ENCODE measurements around the gene CHCHD3. TPM values are rescaled to one million over a fixed set of nuclear protein-coding genes. Genes with fewer than 3 reads are reported as not detected.

The CHCHD3 gene
- total RNA-seq, 1 experiment from 2014 or later: 100 TPM

DNA sequence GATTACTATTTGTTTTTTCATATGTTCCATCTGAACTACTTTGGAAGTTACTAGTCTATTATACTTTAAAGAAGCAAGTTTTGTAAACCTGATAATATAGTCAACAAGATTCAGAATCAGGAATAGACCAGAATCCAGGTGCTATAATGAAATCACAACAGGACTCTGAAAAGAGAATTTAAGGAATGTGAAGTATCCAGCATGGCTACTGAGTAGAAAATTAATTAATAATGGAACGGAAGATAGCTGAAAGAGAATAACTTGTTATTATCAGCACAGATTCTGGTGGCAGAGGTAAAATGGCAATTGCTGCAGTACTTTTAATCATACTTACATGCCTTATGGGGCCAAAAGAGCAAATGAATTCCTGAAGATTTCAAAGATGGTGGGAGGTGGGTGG, 43.1 kb upstream of the CHCHD3 start:
- Histone ChIP-seq H3K27me3 (ENCODE audit: insufficient read depth, low read depth) (peaks cover 63% of the 10 kb centered on the region), H3K27ac (no peak overlapping the region), H2AFZ (no peak overlapping the region), H3F3A (ENCODE audit: insufficient read depth, low read depth) (no peaks in the 10 kb centered on the region), H3K4me3 (no peak overlapping the region), H4K20me1 (ENCODE audit: insufficient read depth) (no peaks in the 10 kb centered on the region), H3K79me2 (ENCODE audit: low read depth) (no peaks in the 10 kb centered on the region), H3K36me3 (ENCODE audit: low read depth) (no peaks in the 10 kb centered on the region), H3K9me3 (ENCODE audit: insufficient read depth, low read depth) (no peaks in the 10 kb centered on the region), H3K4me1 (replicated peaks; ENCODE audit: insufficient read depth) (no peaks in the 10 kb centered on the region), H3K9me2 (ENCODE audit: insufficient read depth) (no peaks in the 10 kb centered on the region; the same call in 1 of the 2 replicates), H3K4me2 (no peak overlapping the region)
- BruUV-seq (replicated peaks): no TSS peak
- no peak for TF ChIP-seq EZH2 (IDR thresholded peaks at IDR 0.05; ENCODE audit: low read depth)
- TF ChIP-seq, protein P1, sequence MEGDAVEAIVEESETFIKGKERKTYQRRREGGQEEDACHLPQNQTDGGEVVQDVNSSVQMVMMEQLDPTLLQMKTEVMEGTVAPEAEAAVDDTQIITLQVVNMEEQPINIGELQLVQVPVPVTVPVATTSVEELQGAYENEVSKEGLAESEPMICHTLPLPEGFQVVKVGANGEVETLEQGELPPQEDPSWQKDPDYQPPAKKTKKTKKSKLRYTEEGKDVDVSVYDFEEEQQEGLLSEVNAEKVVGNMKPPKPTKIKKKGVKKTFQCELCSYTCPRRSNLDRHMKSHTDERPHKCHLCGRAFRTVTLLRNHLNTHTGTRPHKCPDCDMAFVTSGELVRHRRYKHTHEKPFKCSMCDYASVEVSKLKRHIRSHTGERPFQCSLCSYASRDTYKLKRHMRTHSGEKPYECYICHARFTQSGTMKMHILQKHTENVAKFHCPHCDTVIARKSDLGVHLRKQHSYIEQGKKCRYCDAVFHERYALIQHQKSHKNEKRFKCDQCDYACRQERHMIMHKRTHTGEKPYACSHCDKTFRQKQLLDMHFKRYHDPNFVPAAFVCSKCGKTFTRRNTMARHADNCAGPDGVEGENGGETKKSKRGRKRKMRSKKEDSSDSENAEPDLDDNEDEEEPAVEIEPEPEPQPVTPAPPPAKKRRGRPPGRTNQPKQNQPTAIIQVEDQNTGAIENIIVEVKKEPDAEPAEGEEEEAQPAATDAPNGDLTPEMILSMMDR (conservative IDR thresholded peaks at IDR 0.05): no peak
- DNase-seq: no peak
- intact Hi-C loops (cut with micrococcal nuclease; ENCODE audit: unreplicated experiment): no loop called here
- ChIA-PET CTCF (interaction anchor here (0.7 kb wide), 1 partner anchor 452 kb away, joined by 7 read pairs; no protein-coding TSS in a partner anchor), POLR2A (ENCODE audit: unreplicated experiment) (no interaction called here)

DNA sequence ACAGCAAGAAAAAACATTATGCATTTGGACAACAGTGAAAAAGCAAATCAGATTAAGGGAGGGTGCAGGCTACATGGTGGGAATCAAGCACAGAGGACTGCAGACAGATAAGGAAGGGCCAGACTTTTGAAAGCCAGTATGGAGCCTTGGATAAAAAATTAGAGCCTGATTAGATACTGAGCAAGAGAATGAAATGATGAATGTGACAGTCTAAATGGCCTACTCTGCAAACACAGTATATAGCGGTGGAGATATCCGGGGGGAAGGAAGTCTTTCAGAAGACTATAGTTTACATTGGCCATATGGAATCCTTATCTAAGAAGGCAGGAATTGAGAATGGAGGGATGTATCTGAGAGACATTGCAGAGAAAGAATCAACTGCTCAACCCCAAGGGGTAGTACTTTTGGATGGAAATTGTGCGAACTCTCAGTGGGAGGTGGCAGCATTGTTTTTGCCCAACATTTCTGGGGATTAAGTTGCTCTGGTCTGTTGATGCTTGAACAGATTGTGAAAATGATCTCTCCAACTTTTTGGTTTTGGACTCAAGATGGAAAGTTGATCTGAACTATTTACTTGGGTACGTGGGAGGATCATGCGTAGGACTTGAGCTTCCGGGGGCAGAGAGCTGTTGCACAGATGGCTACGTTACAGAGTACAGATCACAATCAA, 39.4 kb upstream of the CHCHD3 start:
- H3F3A ChIP-seq (ENCODE audit: insufficient read depth, low read depth): no peaks in the 10 kb centered on the region
- POLR2A ChIA-PET (ENCODE audit: unreplicated experiment): no interaction called here

DNA sequence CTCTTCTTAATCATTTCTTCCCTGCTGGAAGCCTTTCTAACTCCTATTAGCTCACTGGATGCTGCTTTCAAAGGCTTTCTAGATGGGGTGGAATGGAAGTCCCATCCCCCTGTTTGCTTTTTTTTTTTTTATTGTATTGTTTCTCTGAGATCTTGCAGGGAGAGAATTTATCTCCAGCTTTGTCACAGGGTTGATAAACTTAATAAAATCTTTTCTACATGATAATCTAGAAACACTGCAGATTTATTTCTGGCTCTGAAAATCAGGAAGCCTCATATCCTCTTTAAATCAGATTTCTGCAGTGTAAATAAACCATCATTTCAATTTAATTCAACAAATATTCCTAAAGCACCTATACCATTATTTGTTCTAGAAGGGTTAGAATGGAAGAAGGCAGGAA, 37.2 kb upstream of the CHCHD3 start:
- POLR2A ChIA-PET (ENCODE audit: unreplicated experiment): no interaction called here
- peaks cover 76% of the 10 kb centered on the region for H3K27me3 ChIP-seq (ENCODE audit: insufficient read depth, low read depth)
- BruUV-seq (replicated peaks): no TSS peak

More for the DNA sequence above, 39.4 kb upstream of the CHCHD3 start:
- Histone ChIP-seq H3K9me2 (ENCODE audit: insufficient read depth) (no peaks in the 10 kb centered on the region; the same call in 1 of the 2 replicates), H3K79me2 (ENCODE audit: low read depth) (no peaks in the 10 kb centered on the region), H3K36me3 (ENCODE audit: low read depth) (no peaks in the 10 kb centered on the region), H3K4me2 (no peak overlapping the region), H2AFZ (no peak overlapping the region), H3K27me3 (ENCODE audit: insufficient read depth, low read depth) (peaks cover 71% of the 10 kb centered on the region), H3K4me1 (replicated peaks; ENCODE audit: insufficient read depth) (no peaks in the 10 kb centered on the region), H3K9me3 (ENCODE audit: insufficient read depth, low read depth) (no peaks in the 10 kb centered on the region), H3K27ac (no peak overlapping the region), H4K20me1 (ENCODE audit: insufficient read depth) (no peaks in the 10 kb centered on the region), H3K4me3 (no peak overlapping the region)
- intact Hi-C loops (cut with micrococcal nuclease; ENCODE audit: unreplicated experiment): no loop called here
- CTCF ChIA-PET: no interaction called here
- DNase-seq: no peak
- BruUV-seq (replicated peaks): no TSS peak
- no peak for TF ChIP-seq EZH2 (IDR thresholded peaks at IDR 0.05; ENCODE audit: low read depth)
- TF ChIP-seq, protein P1 (conservative IDR thresholded peaks at IDR 0.05): no peak

More for the DNA sequence above, 37.2 kb upstream of the CHCHD3 start:
- TF ChIP-seq EZH2 (IDR thresholded peaks at IDR 0.05; ENCODE audit: low read depth): no peak
- Histone ChIP-seq H3K4me3 (no peak overlapping the region), H2AFZ (no peak overlapping the region), H3K4me1 (replicated peaks; ENCODE audit: insufficient read depth) (no peaks in the 10 kb centered on the region), H3K79me2 (ENCODE audit: low read depth) (no peaks in the 10 kb centered on the region), H3K9me2 (ENCODE audit: insufficient read depth) (no peaks in the 10 kb centered on the region; the same call in 1 of the 2 replicates), H3F3A (ENCODE audit: insufficient read depth, low read depth) (no peaks in the 10 kb centered on the region), H3K4me2 (no peak overlapping the region), H3K36me3 (ENCODE audit: low read depth) (no peaks in the 10 kb centered on the region), H3K27ac (no peak overlapping the region), H4K20me1 (ENCODE audit: insufficient read depth) (no peaks in the 10 kb centered on the region), H3K9me3 (ENCODE audit: insufficient read depth, low read depth) (no peaks in the 10 kb centered on the region)
- intact Hi-C loops (cut with micrococcal nuclease; ENCODE audit: unreplicated experiment): no loop called here
- CTCF ChIA-PET: no interaction called here
- DNase-seq: no peak

Data from PC-9 (cell line).